SKM-1 (cell line): ENCODE results near the gene SNX30.

ENCODE experiments used
- DNase-seq: peaks from one replicate; lab custom pipeline; 2025; ENCODE audit not compliant: unreplicated experiment; lab: John Stamatoyannopoulos, UW

The SNX30 gene

DNA sequence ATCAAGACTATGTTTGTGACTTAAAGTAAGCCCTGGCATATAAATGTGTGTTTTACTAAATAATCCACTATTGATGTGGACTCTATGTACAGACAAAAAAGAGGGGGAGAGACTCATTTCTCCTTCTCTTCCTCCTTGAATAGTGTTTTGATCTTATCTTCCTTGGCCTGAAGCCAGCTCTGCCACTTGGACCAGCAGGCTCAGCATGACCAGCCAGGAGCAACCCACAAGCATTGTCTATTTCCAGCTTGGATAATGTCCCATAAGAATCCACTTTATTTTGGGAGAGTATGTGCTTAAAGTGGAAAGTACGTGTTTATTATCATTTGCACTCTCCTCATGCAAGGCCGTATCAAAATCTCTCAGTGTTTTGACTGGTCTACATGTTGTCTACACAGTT lies 164.0 kb downstream of the SNX30 start:
- no peak for DNase-seq

DNA sequence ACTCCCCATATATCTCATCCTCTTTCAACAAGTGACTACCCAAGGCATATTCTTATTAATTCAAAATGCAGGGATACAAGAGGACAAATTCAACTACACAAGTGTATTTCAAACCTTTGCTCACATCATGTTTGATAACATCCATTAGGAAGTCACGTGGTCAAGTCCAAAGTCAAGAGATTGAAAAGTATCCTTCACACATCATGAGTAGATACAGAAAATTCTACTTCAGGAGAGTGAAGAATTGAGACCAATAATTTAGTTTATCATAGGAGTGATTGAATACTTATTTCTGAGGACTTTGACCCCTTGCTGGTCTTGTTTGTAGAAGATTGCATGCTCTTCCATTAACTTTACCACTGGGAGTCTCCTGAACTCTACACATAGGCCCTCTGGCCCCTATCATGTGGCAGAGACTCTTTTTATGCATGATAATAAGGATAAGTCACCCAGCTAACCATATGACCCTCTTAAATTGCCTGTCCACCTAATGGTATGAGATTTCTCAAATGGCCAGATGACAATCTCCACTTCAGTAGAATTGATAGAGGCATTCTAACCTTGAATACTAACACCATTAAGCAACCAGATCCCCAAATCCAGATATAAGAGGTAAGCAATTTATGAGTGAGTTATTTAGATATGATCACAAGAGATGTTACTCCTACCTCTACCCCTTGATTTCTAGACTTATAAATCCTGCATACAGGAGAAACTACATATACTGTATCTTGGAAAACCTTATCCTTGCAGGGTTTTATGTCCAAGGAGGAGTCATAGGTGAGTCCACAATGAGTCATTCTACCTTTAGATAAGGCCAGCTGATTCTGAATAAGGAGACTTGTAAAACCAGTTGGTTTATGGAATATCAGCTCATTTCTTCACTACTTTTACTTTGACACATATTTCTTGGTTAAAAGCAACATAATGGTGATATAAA lies 166.8 kb downstream of the SNX30 start:
- no peak for DNase-seq

DNA sequence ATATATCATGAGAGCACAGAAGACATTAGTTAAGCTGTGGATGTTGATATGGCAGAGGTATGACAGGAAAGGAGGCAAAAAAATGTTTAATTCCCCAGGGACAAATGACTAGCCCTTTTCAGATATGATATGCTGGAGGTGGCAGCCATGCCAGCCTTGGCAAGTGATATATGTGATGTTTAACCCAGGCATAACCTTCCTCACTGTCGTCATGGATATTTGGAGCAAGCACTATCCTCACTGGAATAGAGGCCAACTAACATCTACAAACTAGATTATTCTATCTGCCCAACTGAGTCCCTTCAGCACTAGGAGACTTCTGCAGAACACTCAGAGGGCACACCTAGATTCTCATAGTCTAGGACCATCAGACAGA lies 167.4 kb downstream of the SNX30 start:
- DNase-seq, result no peak

DNA sequence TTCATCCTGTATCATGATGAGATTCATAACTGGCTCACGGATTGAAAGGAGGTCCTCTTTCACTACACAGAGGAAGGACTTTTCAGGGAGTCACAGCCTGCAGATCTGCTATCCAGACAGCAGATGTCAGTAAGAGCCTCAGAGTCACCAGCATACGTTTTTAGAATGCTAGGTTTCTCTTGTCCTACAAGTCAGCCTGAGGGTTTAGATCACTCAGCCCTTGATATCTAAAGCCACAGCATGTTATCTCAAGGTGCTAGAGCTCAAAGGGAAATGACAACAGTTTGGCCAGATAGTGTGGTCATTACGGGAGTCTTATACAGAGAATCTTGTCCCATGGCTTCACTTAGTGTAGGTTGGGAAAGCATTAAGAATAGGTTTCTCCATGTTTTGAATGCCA lies 171.0 kb downstream of the SNX30 start:
- DNase-seq, result peak; percentile 17
